ENCODE data around the gene PKD1L1.
"Not testable (repeated sequence)": the region's sequence is repeated elsewhere in the genome, so short reads cannot be mapped to it uniquely, and the experiment has no call there.

PKD1L1 gene

GRCh38 chr7:47948141-47948790 lies at the start of gene PKD1L1:
TSS of gene PKD1L1 (minus strand) at chr7:47948466. CDS start at chr7:47948440, 26 bp downstream.
- no peak for DNase-seq (ENCODE audit: low read depth in 3 of 3, low spot score in 1 of 3)

- no peak for DNase-seq (ENCODE audit: low read depth in 3 of 3, low spot score in 1 of 3)
Measured at GRCh38 chr7:47992446-47992845, 44.2 kb upstream of the PKD1L1 start.

- DNase-seq (ENCODE audit: low read depth in 3 of 3, low spot score in 1 of 3), result peak; percentile 71 to 75 (median 71)
Measured at GRCh38 chr7:47991741-47992311, 43.6 kb upstream of the PKD1L1 start.

GRCh38 chr7:47991270-47991669 lies 43.0 kb upstream of the PKD1L1 start:
- DNase-seq (ENCODE audit: low read depth in 3 of 3, low spot score in 1 of 3), result no peak

GRCh38 chr7:47990592-47990991 lies 42.3 kb upstream of the PKD1L1 start:
- no peak for DNase-seq (ENCODE audit: low read depth in 3 of 3, low spot score in 1 of 3)

- not testable (repeated sequence) for DNase-seq (ENCODE audit: low read depth in 3 of 3, low spot score in 1 of 3)
Measured at GRCh38 chr7:47989607-47990400, 41.5 kb upstream of the PKD1L1 start.

GRCh38 chr7:47988496-47989386 lies 40.5 kb upstream of the PKD1L1 start:
- no peak for DNase-seq (ENCODE audit: low read depth in 3 of 3, low spot score in 1 of 3)

GRCh38 chr7:47982610-47983009 lies 34.3 kb upstream of the PKD1L1 start:
- no peak for DNase-seq (ENCODE audit: low read depth in 3 of 3, low spot score in 1 of 3)

- not testable (repeated sequence) for DNase-seq (ENCODE audit: low read depth in 3 of 3, low spot score in 1 of 3)
Measured at GRCh38 chr7:47980648-47981047, 32.4 kb upstream of the PKD1L1 start.

- DNase-seq (ENCODE audit: low read depth in 3 of 3, low spot score in 1 of 3), result no peak
Measured at GRCh38 chr7:47979832-47980181, 31.5 kb upstream of the PKD1L1 start.

- DNase-seq (ENCODE audit: low read depth in 3 of 3, low spot score in 1 of 3), result peak; percentile 81 to 90 (median 87)
Measured at GRCh38 chr7:47979145-47979831, 31.0 kb upstream of the PKD1L1 start, which contains the start of gene HUS1. TSS of gene HUS1 (minus strand) at chr7:47979615. CDS start at chr7:47979519, 96 bp downstream.

- no peak for DNase-seq (ENCODE audit: low read depth in 3 of 3, low spot score in 1 of 3)
Measured at GRCh38 chr7:47978790-47979144, 30.5 kb upstream of the PKD1L1 start.

- DNase-seq (ENCODE audit: low read depth in 3 of 3, low spot score in 1 of 3), result no peak
Measured at GRCh38 chr7:47973739-47974138, 25.5 kb upstream of the PKD1L1 start.

GRCh38 chr7:47970761-47971160 lies 22.5 kb upstream of the PKD1L1 start:
- DNase-seq (ENCODE audit: low read depth in 3 of 3, low spot score in 1 of 3), result no peak

GRCh38 chr7:47968847-47969774 lies 20.8 kb upstream of the PKD1L1 start:
- peak in 1 of 3 donors; percentile 44 for DNase-seq (ENCODE audit: low read depth in 3 of 3, low spot score in 1 of 3)

- DNase-seq (ENCODE audit: low read depth in 3 of 3, low spot score in 1 of 3), result no peak
Measured at GRCh38 chr7:47967708-47968107, 19.4 kb upstream of the PKD1L1 start.

GRCh38 chr7:47967123-47967522 lies 18.9 kb upstream of the PKD1L1 start:
- no peak for DNase-seq (ENCODE audit: low read depth in 3 of 3, low spot score in 1 of 3)

GRCh38 chr7:47965456-47965855 lies 17.2 kb upstream of the PKD1L1 start:
- DNase-seq (ENCODE audit: low read depth in 3 of 3, low spot score in 1 of 3), result no peak

- no peak for DNase-seq (ENCODE audit: low read depth in 3 of 3, low spot score in 1 of 3)
Measured at GRCh38 chr7:47962262-47962661, 14.0 kb upstream of the PKD1L1 start.

- DNase-seq (ENCODE audit: low read depth in 3 of 3, low spot score in 1 of 3), result no peak
Measured at GRCh38 chr7:47957156-47957555, 8.9 kb upstream of the PKD1L1 start.
